ENCODE data around the gene NXPH4. TPM values are rescaled to one million over a fixed set of nuclear protein-coding genes. Genes with fewer than 3 reads are reported as not detected.
A peak's percentile ranks its signal among the peaks of the same experiment; 100 is the strongest.

The NXPH4 gene
- total RNA-seq, 1 experiment from 2014 or later = 20.0 TPM

- TF ChIP-seq ELF1 (IDR thresholded peaks at IDR 0.05; ENCODE audit: borderline replicate concordance, low read depth) = no peak
- TF ChIP-seq CTCF (IDR thresholded peaks at IDR 0.05 in 2 of 3, conservative IDR thresholded peaks at IDR 0.05 in 1 of 3; ENCODE audit: borderline replicate concordance in 1 of 3, insufficient read depth in 1 of 3, low read depth in 2 of 3, low read length in 2 of 3) = peak; percentile 83 to 85 (median 83)
- peak; percentile 53 for TF ChIP-seq RAD21 (IDR thresholded peaks at IDR 0.05; ENCODE audit: low read depth)
- no peak for TF ChIP-seq ZNF274 (IDR thresholded peaks at IDR 0.05; ENCODE audit: low read depth, low read length)
- no peak for TF ChIP-seq SP1 (IDR thresholded peaks at IDR 0.05; ENCODE audit: low read depth)
- intact Hi-C loops (cut with micrococcal nuclease) = loop anchor here (1.0 kb wide), 1 partner anchor 49 kb away; no protein-coding TSS in a partner anchor
- CTCF ChIA-PET = interaction anchor here (0.8 to 5.0 kb wide), 5 partner anchors 10 to 104 kb away, joined by 3 to 23 read pairs (median 5); no protein-coding TSS in a partner anchor
- H3K4me2 ChIP-seq (ENCODE audit: low read length) = no peak overlapping the region
- H3K27ac ChIP-seq (ENCODE audit: low read depth, low read length) = no peak overlapping the region
- H4K20me1 ChIP-seq (ENCODE audit: insufficient read depth) = no peaks in the 10 kb centered on the region
- H3K9ac ChIP-seq (ENCODE audit: low read length) = no peak overlapping the region
- RAD21 ChIA-PET (ENCODE audit: low non-redundant PET in 1 of 2, low total read pairs in 2 of 2, uncharacterized antibody in 2 of 2, unreplicated experiment in 2 of 2) = interaction anchor here (0.6 to 1.8 kb wide), 4 partner anchors 9 to 62 kb away, joined by 3 read pairs; partner anchors contain the start of genes LRP1 (in 1 of the 2) and STAT6 (in 1 of the 2)
- ATAC-seq = peak; percentile 76
- no peaks in the 10 kb centered on the region for H3K9me2 ChIP-seq (ENCODE audit: insufficient read depth)
- H3K9me3 ChIP-seq (ENCODE audit: control insufficient read depth in 1 of 2, insufficient read depth in 1 of 2, low read depth in 1 of 2, low read length in 2 of 2) = no peaks in the 10 kb centered on the region
- H3K27me3 ChIP-seq (ENCODE audit: insufficient read depth, low read length) = no peaks in the 10 kb centered on the region
- no peak overlapping the region for H3K4me3 ChIP-seq (replicated peaks in 1 of 2; ENCODE audit: low read depth in 1 of 2, low read length in 2 of 2)
- H3K79me2 ChIP-seq (ENCODE audit: insufficient read depth, low read length) = no peaks in the 10 kb centered on the region
- no peaks in the 10 kb centered on the region; a peak in 1 of 4 replicates for H3K36me3 ChIP-seq (ENCODE audit: control insufficient read depth in 1 of 2, insufficient read depth in 2 of 2, low read length in 2 of 2)
- H3K4me1 ChIP-seq (ENCODE audit: control insufficient read depth in 1 of 2, insufficient read depth in 2 of 2, low read length in 2 of 2) = peaks cover 18 to 28% of the 10 kb centered on the region in 2 experiments
- H2AFZ ChIP-seq (ENCODE audit: low read depth, low read length, poor library complexity, severe bottlenecking) = no peak overlapping the region
- POLR2A ChIA-PET = no interaction called here
- no peak for DNase-seq (ENCODE audit: low read depth, low spot score)
- BruUV-seq (replicated peaks) = no TSS peak
These were observed 43.5 kb upstream of the NXPH4 start for GRCh38 chr12:57173089-57173488.

- TF ChIP-seq EGR1 (IDR thresholded peaks at IDR 0.05; ENCODE audit: low read depth) (no peak), ZFX (IDR thresholded peaks at IDR 0.05) (no peak), ZBTB33 (IDR thresholded peaks at IDR 0.05; ENCODE audit: extremely low read depth, insufficient replicate concordance, low read length) (no peak), ZNF274 (IDR thresholded peaks at IDR 0.05; ENCODE audit: low read depth, low read length) (no peak), CBX3 (IDR thresholded peaks at IDR 0.05; ENCODE audit: low read depth) (no peak), JUND (IDR thresholded peaks at IDR 0.05) (no peak), EZH2phosphoT487 (IDR thresholded peaks at IDR 0.05; ENCODE audit: borderline replicate concordance) (no peak)
- ATAC-seq (no peak), DNase-seq (ENCODE audit: low read depth, low spot score) (no peak)
- Histone ChIP-seq H3K9ac (ENCODE audit: low read length) (no peak overlapping the region), H3K9me2 (ENCODE audit: insufficient read depth) (no peaks in the 10 kb centered on the region), H3K36me3 (ENCODE audit: control insufficient read depth in 1 of 2, insufficient read depth in 2 of 2, low read length in 2 of 2) (no peaks in the 10 kb centered on the region; a peak in 1 of 4 replicates), H3K27ac (ENCODE audit: low read depth, low read length) (no peak overlapping the region), H4K20me1 (ENCODE audit: insufficient read depth) (no peaks in the 10 kb centered on the region), H3K4me2 (ENCODE audit: low read length) (no peak overlapping the region), H2AFZ (ENCODE audit: low read depth, low read length, poor library complexity, severe bottlenecking) (no peak overlapping the region), H3K4me3 (replicated peaks in 1 of 2; ENCODE audit: low read depth in 1 of 2, low read length in 2 of 2) (no peak overlapping the region), H3K27me3 (ENCODE audit: insufficient read depth, low read length) (no peaks in the 10 kb centered on the region), H3K9me3 (ENCODE audit: control insufficient read depth in 1 of 2, insufficient read depth in 1 of 2, low read depth in 1 of 2, low read length in 2 of 2) (no peaks in the 10 kb centered on the region), H3K79me2 (ENCODE audit: insufficient read depth, low read length) (no peaks in the 10 kb centered on the region), H3K4me1 (ENCODE audit: control insufficient read depth in 1 of 2, insufficient read depth in 2 of 2, low read length in 2 of 2) (peaks cover 18 to 28% of the 10 kb centered on the region in 2 experiments)
- intact Hi-C loops (cut with micrococcal nuclease) = loop anchor here (1.0 kb wide), 1 partner anchor 49 kb away; no protein-coding TSS in a partner anchor
- ChIA-PET RAD21 (ENCODE audit: low non-redundant PET in 1 of 2, low total read pairs in 2 of 2, uncharacterized antibody in 2 of 2, unreplicated experiment in 2 of 2) (interaction anchor here (0.7 to 1.8 kb wide), 3 partner anchors 45 to 62 kb away, joined by 3 read pairs; partner anchors contain the start of genes LRP1 (in 1 of the 2) and STAT6 (in 1 of the 2)), POLR2A (no interaction called here), CTCF (interaction anchor here (0.8 to 5.0 kb wide), 5 partner anchors 10 to 105 kb away, joined by 3 to 40 read pairs (median 17); partner anchors contain the start of gene LRP1)
- BruUV-seq (replicated peaks) = no TSS peak
These were observed 42.9 kb upstream of the NXPH4 start for GRCh38 chr12:57173683-57174082.

Data from HCT116 (cell line).